HEK293T (cell line): ENCODE data around the gene DTNBP1.

Source experiments
- BHLHE40 ChIP-seq: fragments of 450-650 bp; IDR thresholded peaks from 2 replicates; pipeline ENCODE4 v1.6.1; 2016; ENCODE audit warnings: mild to moderate bottlenecking, moderate library complexity, borderline replicate concordance
- CTBP1 ChIP-seq: fragments of 450-650 bp; IDR thresholded peaks from 2 replicates; pipeline ENCODE4 v1.6.1; 2016; ENCODE audit warnings: borderline replicate concordance
- SUZ12 ChIP-seq: fragments of 450-650 bp; IDR thresholded peaks from 2 replicates; pipeline ENCODE4 v1.6.1; 2016; ENCODE audit warnings: mild to moderate bottlenecking

GRCh38 chr6:15522427-15522826, 140.4 kb downstream of the DTNBP1 start:
- TF ChIP-seq CTBP1 (no peak), SUZ12 (no peak), BHLHE40 (no peak)
